NCI-H1048 (cell line): Measurements from ENCODE around the gene SH3PXD2B.
"Not testable (repeated sequence)": the region's sequence is repeated elsewhere in the genome, so short reads cannot be mapped to it uniquely, and the experiment has no call there.

Experiments
- DNase-seq: peaks from one replicate; lab custom pipeline; 2025; lab: John Stamatoyannopoulos, UW

SH3PXD2B gene

DNA sequence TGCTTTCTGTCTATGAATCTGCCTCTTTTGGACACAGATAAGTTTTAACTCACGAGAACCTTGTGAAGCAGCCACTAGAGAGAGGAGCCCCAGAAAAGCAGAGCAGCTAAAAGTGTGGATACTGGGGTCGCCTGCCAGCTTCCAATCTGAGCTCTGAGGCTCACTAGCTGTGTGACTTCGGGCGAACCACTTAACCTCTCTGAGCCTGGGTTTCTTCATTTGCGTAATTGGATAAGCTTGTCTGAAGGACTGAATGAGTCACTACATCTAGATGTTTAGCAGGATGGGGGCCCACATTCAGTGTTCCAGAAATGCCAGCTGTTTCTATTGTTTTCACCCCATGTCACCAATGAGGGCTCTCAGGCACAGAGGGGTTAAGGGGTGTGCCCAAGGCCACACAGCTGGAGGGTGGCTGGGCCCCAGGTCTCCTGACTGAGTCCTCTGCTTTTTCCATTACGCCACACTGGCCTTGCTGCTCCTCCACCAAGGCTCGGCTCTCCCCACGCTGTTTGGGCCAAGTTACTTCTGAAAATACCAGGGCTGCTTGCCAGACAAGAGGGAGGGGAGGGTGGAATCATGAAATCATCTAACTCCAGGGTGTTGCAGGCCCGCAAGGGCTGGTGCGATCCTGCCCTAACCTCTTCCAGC is 36.2 kb downstream of the SH3PXD2B start:
- no peak for DNase-seq

DNA sequence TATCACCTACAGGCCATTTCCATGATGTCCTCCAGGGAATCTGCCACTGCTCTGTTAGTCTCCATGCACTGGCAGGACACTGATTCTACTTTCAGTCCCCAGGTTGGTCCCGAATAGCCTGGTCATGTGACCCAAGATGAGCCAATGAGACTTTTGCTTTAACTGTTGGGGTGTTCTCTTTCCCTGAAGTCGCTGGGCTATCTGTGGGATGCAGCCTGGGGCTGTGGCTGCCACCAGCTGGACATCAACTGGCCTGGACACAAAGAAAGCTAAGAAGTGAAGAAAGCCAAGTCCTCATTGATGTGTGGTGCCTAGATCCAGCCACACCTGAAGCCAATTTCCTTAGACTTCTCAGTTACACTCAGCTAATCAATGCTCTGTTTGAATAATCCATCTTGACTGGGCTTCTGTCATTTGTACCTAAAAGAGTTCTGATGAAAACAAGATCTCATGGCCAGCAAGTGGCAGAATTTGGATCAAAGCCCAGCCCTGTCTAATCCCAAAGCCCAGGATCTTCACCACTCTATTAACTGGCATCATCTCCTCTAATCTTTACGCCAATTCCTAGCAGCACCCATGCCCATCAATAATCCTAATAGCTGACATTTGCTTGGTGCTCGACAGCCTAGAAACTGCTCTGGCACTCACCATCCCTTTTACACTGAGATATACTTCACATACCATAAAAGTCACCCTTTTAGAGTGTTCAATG is 37.0 kb downstream of the SH3PXD2B start:
- no peak for DNase-seq

DNA sequence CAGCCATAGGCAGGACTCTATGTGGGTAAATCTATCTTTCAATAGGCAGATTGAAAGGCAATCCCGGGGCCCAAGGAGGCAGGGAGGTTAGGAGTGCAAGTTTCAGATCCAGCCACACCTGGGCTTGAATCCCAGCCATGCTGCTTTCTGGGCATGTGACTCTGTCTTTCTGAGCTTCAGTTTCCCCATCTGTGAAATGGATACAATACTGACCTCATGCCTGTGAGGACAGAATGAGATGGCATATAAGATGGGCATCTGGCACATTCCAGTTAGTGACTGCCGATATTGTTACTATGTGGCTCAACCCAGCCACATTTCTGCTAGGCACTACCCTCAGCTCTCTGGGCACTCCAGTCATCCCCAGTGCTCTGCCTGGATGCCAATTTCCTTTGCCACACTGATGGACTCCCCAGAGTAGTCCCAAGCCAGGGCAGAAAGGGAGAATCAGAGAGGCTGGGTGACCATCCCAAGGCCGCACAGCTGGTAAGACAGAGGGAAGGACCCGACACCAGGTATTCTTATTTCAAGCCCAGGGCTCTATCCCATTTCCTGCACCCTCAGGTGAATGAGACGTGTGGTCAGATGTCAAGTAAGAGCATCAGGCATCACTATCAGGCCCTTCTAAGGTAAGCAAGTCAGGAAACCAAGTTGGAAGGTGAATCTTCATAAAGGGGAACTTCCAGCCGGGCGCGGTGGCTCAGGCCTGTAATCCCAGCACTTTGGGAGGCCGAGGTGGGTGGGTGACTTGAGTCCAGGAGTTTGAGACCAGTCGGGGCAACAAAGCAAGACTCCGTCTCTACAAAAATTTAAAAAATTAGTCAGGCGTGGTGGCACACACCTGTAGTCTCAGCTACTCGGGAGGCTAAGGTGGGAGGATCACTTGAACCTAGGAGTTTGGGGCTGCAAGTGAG is 38.7 kb downstream of the SH3PXD2B start:
- DNase-seq = no peak

DNA sequence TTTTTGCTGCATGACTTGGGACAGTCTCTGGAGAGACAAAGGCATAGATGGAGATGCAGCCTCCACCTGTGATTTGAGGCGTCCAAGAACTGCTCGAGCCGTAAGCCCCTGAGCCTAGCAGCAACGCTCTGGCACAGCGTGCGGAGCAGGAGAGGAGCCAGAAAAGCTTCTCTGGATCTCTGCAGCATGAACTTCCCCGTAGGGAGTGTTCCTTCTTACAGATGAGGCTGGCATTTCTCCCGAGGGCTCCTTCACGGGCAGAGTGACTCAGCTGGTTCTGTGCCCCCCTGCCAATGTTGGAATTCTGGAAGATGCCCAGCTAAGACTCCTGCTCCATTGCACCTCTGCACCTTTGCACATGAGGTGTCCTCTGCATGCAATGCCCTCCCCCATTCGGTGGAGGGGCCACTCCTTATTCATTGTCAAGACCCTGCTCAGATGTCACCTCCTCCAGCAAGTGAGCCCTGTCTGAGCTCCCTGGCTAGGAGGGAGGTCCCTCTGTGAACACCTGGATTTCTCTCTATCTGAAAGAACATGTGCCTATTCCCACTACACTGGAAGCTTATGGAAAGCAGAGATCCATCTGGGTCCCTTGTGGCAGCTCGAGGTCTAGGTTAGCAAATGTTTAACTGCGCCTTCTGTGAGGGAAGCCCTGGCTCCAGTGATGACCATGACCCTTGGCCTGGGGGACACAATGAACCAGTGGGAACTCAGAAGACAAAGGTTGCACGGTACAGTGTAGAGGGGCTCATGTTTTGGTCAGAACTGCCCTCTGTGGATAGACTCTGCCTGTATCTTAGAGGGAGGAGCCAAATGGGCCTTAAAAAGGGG is 39.6 kb downstream of the SH3PXD2B start:
- DNase-seq = no peak

DNA sequence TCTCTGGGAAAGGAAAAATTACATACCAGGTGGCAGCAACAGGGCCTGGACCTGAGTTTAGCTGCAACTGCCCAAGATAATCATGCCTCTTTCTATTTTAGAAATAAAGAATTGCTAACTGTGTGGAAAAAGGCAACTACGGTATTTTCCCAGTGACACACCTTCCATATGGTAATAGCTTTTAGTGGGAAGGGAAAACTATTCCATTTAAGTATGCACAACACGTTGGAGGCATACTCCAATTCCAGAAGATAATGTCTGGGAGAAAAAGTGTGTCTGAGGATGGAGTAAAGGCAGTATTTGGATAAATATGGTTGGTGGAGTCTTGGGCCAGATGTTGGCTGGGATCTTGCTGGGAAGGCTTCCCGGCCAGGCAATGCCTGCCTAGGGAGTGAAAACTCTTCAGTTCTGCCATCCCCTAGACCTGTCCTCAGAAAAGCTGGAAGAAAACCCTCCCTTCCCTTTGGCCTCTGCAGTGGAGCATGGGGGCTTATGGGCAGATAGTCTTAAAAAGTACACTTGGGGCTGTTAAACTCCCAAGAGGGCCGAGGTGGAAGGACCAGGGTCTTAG is 40.6 kb downstream of the SH3PXD2B start:
- DNase-seq = no peak

DNA sequence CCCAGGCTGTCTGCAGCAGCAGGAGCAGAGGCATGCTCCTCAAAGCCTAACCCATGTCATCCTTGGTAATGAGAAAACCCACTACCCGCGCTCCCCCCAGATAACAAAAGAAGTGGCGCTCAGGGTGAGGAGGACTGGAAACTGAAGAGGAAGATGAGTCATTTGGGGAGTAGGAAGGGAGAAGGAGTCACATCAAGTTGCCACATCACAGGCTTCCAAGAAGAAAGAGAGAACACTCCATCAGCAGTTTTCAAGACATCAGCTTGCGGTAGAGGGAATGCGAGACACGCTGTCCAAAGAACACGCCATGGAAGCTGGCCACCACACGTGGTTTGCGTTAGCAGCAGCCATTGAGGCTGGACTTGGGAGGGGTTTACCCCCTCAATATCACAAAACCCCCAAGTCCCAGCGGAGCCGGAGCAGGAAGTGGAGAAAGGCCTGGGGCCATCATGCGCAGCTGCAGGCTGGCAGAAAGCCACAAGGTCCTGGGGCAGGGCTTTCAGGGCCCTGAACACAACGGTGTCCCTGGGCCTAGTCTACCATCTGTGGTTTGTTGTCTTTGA is 41.5 kb downstream of the SH3PXD2B start:
- no peak for DNase-seq

DNA sequence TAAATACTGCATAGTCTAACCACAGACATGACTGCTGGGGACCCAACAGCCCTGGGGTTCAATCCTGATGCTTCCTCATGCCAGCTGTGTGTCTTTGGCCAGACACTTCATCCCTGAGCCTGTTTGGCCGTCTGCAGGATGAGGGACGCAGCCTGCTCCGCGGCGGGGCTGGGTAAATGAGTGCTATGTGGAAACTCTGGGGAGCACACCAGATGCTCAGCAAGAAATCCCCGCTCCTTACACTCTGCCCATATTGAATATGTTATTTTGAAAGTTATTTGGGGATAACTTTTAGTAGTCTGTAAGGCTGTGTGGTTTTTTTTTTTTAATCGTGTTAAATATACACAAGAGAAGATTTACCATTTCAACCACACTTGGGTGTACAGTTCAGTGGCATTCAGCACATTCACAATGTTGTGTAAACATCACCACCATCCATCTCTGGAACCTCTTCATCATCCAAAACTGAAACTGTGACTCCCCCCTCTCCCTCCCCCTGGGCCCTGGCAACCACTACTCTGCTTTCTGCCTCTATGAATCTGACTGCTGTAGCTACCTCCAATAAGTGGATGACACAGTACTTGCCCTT is 42.7 kb downstream of the SH3PXD2B start:
- no peak for DNase-seq

DNA sequence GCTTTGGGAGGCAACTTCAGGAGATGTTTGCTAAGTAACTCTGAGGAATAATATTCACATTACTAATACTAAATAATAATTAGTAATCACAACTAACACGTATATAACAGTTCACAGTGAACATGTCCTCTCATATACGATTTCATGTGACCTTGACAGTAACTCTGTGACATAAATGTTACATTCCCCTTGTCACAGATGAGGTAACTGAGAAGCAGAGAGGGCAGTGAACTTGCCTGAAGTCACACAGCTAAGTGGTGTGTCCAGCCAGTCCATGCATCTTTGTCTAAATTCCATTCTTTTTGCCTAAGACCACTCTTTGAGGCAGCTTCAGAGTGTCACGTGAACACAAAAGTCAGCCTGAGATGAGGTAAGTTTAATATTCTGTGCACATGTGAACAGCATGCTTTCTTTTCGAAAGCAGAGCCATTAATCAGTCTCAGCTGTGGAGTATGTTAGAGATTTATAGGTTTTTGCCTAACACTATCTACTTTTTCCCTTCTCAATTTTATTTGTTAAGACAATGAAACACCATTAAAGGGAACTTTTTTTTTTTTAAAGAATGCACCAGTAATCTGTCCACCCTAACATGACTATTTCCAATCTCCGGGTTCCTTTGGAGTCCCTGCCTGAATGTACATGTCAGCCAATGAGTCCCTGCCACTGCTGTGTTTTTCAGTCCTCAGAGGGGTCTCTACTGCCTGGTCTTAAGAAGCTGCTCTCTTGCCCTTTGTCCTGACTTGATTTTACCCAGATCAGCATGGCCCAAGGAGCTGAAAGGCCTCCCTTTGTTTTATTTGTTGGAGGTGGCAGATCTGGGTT is 43.5 kb downstream of the SH3PXD2B start:
- DNase-seq = no peak

DNA sequence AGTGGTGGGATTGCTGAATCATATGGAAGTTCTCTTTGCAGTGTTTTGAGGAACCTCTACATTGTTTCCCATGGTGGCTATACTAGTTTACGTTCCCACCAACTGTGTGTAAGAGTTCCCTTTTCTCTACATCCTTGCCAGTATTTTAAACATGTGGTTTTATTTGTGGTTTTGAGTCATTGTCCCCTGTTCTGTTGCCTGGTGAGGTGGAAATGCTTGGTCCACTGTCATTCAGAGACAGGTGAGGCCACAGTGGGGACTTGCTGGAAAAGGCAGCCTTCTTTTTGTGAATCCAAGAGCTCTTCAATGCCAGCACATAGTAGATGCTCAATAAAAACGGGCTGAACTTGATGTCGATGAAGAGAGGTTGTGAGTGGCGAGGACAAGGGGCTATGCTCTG is 44.2 kb downstream of the SH3PXD2B start:
- no peak for DNase-seq

DNA sequence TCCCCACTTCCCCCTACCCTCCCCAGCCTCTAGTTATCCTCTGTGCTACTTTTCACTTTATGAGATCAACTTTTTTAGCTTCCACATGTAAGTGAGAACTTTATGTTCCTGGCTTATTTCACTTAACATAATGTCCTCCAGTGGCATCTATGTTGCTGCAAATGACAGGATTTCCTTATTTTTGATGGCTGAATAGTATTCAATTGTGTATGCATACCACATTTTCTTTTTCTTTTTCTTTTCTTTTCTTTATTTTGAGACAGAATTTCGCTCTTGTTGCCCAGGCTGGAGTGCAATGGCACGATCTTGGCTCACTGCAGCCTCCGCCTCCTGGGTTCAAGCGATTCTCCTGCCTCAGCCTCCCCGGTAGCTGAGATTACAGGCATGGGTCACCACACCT is 44.8 kb downstream of the SH3PXD2B start:
- DNase-seq = not testable (repeated sequence)

DNA sequence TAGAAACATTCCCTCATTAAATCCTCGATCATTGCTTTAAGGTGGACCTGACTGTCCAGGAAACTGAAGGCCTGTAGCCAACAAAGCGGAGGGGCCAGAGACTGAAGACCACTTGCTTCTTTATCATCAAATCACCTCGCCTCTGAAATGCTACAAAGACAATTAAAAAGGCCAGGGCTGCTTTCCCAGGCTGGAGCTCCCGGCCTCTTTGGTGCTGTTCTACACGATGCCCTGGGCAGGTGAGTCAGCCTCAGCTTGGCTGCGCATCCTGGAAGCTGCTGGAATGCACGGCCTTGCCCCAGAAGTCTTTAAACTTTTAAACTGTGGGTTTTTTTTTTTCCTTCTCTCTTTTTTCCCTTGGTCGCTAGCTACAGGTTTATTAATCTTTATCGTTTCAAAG is 46.5 kb downstream of the SH3PXD2B start:
- no peak for DNase-seq

DNA sequence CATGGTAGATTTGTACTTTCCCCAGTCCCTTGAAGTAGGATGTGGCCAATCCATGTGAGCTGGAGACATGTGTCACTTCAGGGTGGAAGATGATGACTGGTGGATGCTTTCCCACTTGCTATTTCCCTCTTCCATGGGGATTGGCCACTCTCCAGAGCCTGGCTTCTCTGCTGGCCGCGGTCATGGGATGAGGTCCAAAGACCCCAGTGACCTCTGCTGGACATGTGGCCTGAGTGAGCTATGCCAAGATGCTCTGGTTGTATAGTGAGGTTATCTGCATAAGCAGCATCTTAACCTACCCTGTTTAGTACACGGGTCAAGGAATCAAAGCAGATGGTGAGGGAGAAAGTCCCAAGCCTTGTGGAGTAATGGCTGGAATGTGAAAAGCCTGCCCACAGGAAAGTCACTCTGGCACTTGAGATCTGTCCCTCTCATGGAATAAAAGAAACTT is 47.1 kb downstream of the SH3PXD2B start:
- no peak for DNase-seq

DNA sequence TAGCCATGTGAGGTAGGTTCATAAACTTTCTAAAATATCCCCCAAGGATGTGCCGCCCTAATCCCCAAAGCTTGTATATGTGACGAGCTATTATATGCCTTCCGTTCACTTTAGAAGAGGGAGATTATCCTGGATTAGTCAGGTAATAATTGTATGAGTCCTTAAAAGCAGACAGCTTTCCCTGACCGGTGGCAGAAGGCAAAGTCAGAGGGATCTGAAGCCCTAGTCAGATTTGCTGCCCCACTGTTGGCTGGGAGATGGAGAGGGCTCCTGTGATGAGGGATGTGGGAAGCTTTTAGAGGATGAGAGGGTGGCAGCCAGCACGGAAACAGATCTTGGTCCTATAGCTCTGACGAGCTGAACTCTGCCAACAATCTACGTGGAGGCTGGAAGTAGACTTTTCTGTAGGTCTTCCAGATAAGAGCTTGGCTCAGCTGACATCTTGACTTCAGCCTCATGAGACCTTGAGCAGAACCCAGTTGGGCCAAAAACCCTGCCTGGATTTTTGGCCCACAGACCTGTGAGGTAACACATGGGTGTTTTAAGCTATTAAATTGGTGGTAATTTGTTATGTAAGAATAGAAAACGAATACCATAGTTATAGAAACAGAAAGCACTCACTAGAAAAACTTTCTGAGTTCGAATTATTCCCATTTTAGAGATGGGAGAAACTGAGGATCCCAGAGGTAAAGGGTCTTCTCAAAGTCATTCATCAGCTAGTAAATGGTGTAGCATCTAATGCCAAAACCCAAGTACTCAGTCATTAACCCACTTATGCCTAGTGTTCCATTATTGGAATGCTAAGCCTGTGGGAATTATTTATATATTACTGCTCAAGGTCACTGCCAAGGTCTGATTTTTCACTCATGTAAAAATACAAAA is 48.9 kb downstream of the SH3PXD2B start:
- no peak for DNase-seq

DNA sequence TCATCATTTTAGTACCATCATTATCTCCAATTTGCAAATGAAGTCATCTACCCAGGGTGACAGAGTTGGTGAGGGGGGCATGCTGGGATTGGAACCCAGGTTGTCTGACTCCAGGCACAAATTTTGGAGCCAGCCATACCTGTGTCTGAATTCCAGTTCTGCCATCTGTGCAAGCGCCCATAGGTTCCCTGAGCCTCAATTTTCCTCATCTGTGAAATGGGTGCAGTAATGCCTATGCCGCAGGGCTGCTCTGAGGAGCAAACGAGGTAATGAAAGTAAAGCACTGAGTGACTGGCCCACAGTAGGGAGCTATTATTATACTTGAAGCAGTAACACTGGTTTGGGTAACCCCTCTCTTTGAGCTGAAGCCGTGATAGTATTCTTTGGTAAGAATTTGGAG is 49.6 kb downstream of the SH3PXD2B start:
- no peak for DNase-seq

DNA sequence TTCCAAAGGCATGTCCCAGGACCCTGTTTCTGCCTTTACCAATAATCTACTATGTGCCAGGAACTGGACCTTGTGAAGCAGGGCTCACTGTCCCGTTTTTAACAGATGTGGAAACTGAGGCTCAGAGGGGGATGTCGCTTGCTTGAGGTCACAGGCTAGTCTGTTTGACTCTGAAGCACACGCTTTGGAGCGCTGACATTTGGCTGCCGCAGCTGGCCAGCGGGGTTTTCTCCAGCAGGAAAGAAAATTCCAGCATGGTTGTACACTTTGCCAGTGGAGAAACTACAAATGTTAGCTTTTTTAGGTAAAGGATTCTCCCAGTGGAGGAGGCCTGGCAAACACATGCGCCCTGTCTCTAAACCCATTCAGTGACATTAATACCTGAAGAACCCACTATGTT is 50.5 kb downstream of the SH3PXD2B start:
- no peak for DNase-seq

DNA sequence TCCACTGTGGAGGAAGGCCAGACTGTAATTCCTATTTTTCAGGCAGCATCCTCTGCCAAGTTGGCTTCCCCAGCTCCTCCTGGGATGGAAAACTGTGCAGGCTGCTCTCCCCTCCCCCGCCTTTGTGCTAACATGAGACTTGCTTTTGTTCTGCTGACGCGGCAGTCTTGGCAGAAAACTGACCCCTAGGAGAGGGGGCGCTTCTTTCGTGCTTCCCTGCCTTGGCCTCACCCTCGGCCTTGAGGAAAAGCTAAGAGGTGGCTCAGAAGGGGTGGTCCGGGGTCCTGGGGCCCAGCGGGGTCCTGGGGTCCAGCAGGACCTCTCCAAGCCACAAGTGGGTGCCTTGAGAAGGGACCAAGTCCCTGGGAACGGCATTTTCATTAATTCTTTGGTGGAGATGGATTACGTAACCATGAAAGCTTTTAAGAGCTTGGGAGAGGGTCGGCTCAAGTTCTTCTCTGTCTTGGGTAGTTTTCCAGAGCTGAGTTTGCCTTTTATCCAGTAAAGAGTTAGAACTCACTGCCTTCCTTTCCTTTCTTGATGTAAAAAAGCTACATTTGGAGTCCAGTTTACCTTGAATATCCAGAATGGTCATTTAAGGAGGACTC is 51.0 kb downstream of the SH3PXD2B start:
- DNase-seq = no peak

DNA sequence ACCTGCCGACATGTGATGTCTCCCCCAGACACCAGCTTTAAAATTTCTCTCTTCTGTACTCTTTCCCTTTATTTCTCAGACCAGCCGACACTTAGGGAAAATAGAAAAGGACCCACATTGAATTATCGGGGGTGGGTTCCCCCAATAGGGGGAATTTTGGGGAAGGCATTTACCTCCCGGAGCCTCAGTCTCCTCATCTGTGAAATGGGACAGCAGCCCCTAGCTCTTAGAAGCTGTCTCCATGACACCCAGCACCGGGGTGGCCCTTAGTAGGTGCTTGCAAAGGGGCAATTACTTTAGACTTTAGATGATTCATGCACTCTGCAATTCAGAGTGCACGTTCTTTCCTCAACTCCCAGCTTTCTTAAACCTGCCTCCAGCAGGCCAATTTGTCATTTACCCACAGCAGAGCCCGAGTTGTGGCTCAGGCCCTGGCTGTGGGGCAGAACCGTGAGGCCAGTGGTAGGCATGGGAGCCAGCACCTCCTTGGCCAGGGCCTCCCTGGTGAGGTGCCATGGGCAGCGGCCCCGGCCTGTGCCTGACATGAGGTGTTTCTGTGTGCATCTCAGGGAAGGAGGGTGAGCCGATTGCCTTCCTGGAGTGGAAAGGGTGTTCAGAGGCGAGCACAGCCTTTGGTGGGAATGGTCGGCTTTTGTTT is 51.7 kb downstream of the SH3PXD2B start:
- DNase-seq = no peak

DNA sequence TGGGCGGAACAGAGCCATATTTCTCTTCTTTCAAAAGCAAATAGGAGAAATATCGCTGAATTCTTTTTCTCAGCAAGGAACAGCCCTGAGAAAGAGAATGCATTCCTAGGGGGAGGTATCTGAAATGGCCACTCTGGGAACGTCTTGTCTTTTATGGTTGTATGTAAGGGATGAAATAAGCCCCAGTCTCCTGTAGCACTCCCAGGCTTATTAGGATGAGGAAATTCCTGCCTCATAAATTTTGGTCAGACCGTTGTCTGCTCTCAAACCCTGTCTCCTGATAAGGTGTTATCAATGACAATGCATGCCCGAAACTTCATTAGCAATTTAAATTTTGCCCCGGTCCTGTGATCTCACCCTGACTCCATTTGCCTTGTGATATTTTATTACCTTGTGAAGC is 52.3 kb downstream of the SH3PXD2B start:
- DNase-seq = not testable (repeated sequence)
